H1 (cell line): ENCODE measurements around the gene TRAF3IP3. TPM values are rescaled to one million over a fixed set of nuclear protein-coding genes. Genes with fewer than 3 reads are reported as not detected.

Experiments
- ASH2L ChIP-seq: fragments of 200-600, 300-600 bp; sonication (generic); IDR thresholded peaks from one replicate; pipeline ENCODE4 v1.7.1; 2017; ENCODE audit warnings: low read length
- BACH1 ChIP-seq: IDR thresholded peaks from 2 replicates; pipeline ENCODE4 v1.6.1; 2012; ENCODE audit warnings: low read length, improper control_type of control experiment
- CBX8 ChIP-seq: fragments of 300-800, 300-1000 bp; sonication (generic); IDR thresholded peaks from 2 replicates; pipeline ENCODE4 v1.7.1; 2016; ENCODE audit warnings: low read depth, low read length, borderline replicate concordance
- CHD1 ChIP-seq: IDR thresholded peaks from 2 replicates; pipeline ENCODE4 v1.6.1; 2012; ENCODE audit warnings: low read depth, low read length, improper control_type of control experiment
- EP300 ChIP-seq, 2 experiments: IDR thresholded peaks; 1 replicate in 1 of 2; 2 replicates in 1 of 2; pipeline ENCODE4 v1.6.1; 2011 to 2012; ENCODE audit warnings: low read depth in 2 of 2, low read length in 2 of 2, mild to moderate bottlenecking in 2 of 2, borderline replicate concordance in 1 of 2, inconsistent platforms in 1 of 2, moderate library complexity in 1 of 2
- EZH2 ChIP-seq: fragments of 200-600 bp; sonication (generic); IDR thresholded peaks from 2 replicates; pipeline ENCODE4 v1.7.1; 2012; ENCODE audit warnings: low read depth, mild to moderate bottlenecking, moderate library complexity, low read length, inconsistent platforms; ENCODE audit not compliant: severe bottlenecking
- MAFK ChIP-seq: IDR thresholded peaks from 2 replicates; pipeline ENCODE4 v1.6.1; 2012; ENCODE audit warnings: low read depth, mild to moderate bottlenecking, improper control_type of control experiment, low read length
- RFX5 ChIP-seq: IDR thresholded peaks from 2 replicates; pipeline ENCODE4 v1.6.1; 2011; ENCODE audit warnings: low read depth, low read length, improper control_type of control experiment, borderline replicate concordance
- SP4 ChIP-seq: IDR thresholded peaks from 2 replicates; pipeline ENCODE4 v1.6.1; 2012; ENCODE audit warnings: low read length, inconsistent platforms
- TAF7 ChIP-seq: optimal IDR thresholded peaks from 2 replicates; pipeline ENCODE3; 2011; ENCODE audit warnings: low read depth, mild to moderate bottlenecking, inconsistent platforms, low read length, moderate library complexity, borderline replicate concordance
- polyA plus RNA-seq, 7 experiments: library from polyadenylated mRNA; depleted of rRNA in 3 of 7; stranded (reverse) in 5 of 7; unstranded in 2 of 7; fragments of >200 nt in 5 of 7; fragments of 200-250 nt in 2 of 7; gene quantifications; 1 replicate in 5 of 7; 2 replicates in 1 of 7; 4 replicates in 1 of 7; pipeline versions ENCODE4 v1.2.1 to v1.2.3, GENCODE V29; 2011 to 2013; ENCODE audit warnings: missing spikeins in 2 of 7, mixed read lengths in 2 of 7
- total RNA-seq: library from RNA; stranded (reverse); fragmentation: NEBNext Ultra II Directional; extraction: Animal tissue kit (Norgen Biotek cat#: 25700); gene quantifications from 2 replicates; pipeline ENCODE4 v1.2.1, GENCODE V29; 2021
- TF ChIP-seq, protein P1 (sequence below): IDR thresholded peaks from 2 replicates; pipeline ENCODE4 v1.6.1; 2012; ENCODE audit warnings: inconsistent platforms

The TRAF3IP3 gene
- total and polyA plus RNA-seq, 2 of the 8 experiments (the other 6 are each of a cell fraction or from before 2014, with no cell fraction given): not detected

DNA sequence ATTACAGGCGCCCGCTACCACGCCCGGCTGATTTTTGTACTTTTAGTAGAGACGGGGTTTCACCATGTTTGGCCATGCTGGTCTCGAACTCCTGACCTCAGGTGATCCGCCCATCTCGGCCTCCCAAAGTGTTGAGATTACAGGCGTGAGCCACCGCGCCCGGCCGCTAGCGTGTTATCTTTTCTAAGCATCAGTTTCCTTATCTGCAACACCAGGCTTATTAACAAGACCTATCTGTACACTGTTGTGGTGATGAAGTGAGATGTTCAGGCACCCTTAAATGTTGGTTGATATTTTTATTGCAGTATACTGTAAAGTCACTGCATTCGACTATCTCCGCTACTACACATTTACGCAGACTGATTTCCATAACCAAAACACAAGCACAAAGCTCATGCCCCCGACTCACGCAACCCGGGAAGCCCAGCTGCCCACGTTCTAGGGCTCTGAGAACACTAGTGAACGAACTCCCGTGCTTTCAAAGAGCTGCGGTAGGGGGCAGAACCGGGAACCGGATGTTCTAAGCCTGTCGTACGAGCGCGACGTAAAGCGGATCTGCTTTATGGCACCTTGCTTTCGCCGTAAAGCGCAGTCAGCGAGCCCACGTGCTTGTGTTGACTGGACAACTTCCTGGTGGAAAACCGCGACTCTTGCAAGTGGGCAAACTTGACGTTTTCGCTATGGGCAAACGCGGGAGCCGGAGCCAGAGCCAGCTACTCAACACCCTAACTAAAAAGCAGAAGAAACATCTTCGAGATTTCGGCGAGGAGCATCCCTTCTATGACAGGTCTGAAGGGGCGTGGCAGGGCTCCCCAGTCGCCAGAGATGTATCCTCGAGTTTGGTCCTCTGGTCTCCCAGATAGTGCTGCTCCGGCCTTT is 71.8 kb downstream of the TRAF3IP3 start, which contains the start of gene UTP25 (continued):
- no peak for TF ChIP-seq RFX5
- TF ChIP-seq, protein P1, sequence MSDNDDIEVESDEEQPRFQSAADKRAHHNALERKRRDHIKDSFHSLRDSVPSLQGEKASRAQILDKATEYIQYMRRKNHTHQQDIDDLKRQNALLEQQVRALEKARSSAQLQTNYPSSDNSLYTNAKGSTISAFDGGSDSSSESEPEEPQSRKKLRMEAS: peak; percentile 99
- TF ChIP-seq SP4: no peak
- no peak for TF ChIP-seq CHD1
- no peak for TF ChIP-seq MAFK
- no peak for TF ChIP-seq EP300 (IDR thresholded peaks at IDR 0.05; ENCODE audit: borderline replicate concordance in 1 of 2, low read depth in 2 of 2, low read length in 2 of 2)
- peak; percentile 41; the same call in 1 of the 2 replicates for TF ChIP-seq BACH1
- TF ChIP-seq TAF7: peak; percentile 43
- peak; percentile 58 for TF ChIP-seq ASH2L
- TF ChIP-seq EZH2: no peak
- TF ChIP-seq CBX8: no peak
